Smooth muscle cell (in vitro differentiated cells): ENCODE measurements around the gene BCL6. TPM values are rescaled to one million over a fixed set of nuclear protein-coding genes. Genes with fewer than 3 reads are reported as not detected.
A peak's percentile ranks its signal among the peaks of the same experiment; 100 is the strongest.

ENCODE experiments used
- DNase-seq: peaks from one replicate; lab custom pipeline; 2025; ENCODE audit not compliant: unreplicated experiment; lab: John Stamatoyannopoulos, UW
- H2AFZ ChIP-seq: fragments of 200-600 bp; sonication (generic); 2 replicates; pipeline ENCODE4 v1.6.0; 2016; ENCODE audit warnings: antibody characterized with exemption, low read depth, mild to moderate bottlenecking
- H3F3A ChIP-seq: fragments of 200-600 bp; sonication (generic); 2 replicates; pipeline ENCODE4 v1.6.0; 2017; ENCODE audit warnings: antibody characterized with exemption, low read depth
- H3K27ac ChIP-seq: fragments of 200-600 bp; sonication (generic); 2 replicates; pipeline ENCODE4 v1.5.1; 2016; ENCODE audit warnings: low read depth, mild to moderate bottlenecking
- H3K27me3 ChIP-seq: fragments of 200-600 bp; sonication (generic); 2 replicates; pipeline ENCODE4 v1.6.1; 2016; ENCODE audit warnings: low read depth, mild to moderate bottlenecking
- H3K36me3 ChIP-seq: fragments of 200-600 bp; sonication (generic); 2 replicates; pipeline ENCODE4 v1.5.1; 2016; ENCODE audit warnings: low read depth
- H3K4me1 ChIP-seq: fragments of 200-600 bp; sonication (generic); 2 replicates; pipeline ENCODE4 v1.5.1; 2016; ENCODE audit warnings: low read depth
- H3K4me2 ChIP-seq: fragments of 200-600 bp; sonication (generic); 2 replicates; pipeline ENCODE4 v1.6.0; 2016; ENCODE audit warnings: mild to moderate bottlenecking
- H3K4me3 ChIP-seq: fragments of 200-600 bp; sonication (generic); 2 replicates; pipeline ENCODE4 v1.5.1; 2016; ENCODE audit warnings: mild to moderate bottlenecking
- H3K79me2 ChIP-seq: fragments of 200-600 bp; sonication (generic); 2 replicates; pipeline ENCODE4 v1.6.0; 2016; ENCODE audit warnings: low read depth, mild to moderate bottlenecking
- H3K9ac ChIP-seq: fragments of 200-600 bp; sonication (generic); 2 replicates; pipeline ENCODE4 v1.6.0; 2016; ENCODE audit warnings: low read depth
- H3K9me3 ChIP-seq: fragments of 200-600 bp; sonication (generic); replicated peaks from 2 replicates; pipeline ENCODE4 v1.5.1; 2016; ENCODE audit warnings: low read depth
- H4K20me1 ChIP-seq: fragments of 200-600 bp; sonication (generic); 2 replicates; pipeline ENCODE4 v1.6.0; 2016; ENCODE audit warnings: low read depth
- CTCF ChIP-seq: fragments of 200-600 bp; sonication (generic); IDR thresholded peaks from 2 replicates; pipeline ENCODE4 v1.5.1; 2017; ENCODE audit warnings: borderline replicate concordance, mild to moderate bottlenecking, antibody characterized with exemption; ENCODE audit not compliant: insufficient read depth, poor library complexity, severe bottlenecking
- WGBS: methylation state at CpG from one replicate; pipeline ENCODE4 v1.1.7; 2016; ENCODE audit warnings: low lambda C conversion rate; 5-methylcytosine and 5-hydroxymethylcytosine counted together
- polyA plus RNA-seq: library from polyadenylated mRNA; unstranded; fragments of >200 nt; fragmentation: Nextera tagmentation; extraction: Ambion mirVana; gene quantifications from 2 replicates; pipeline ENCODE4 v1.2.1, GENCODE V29; 2016
- total RNA-seq: library from RNA; depleted of rRNA; stranded (reverse); fragments of >200 nt; gene quantifications from 2 replicates; pipeline ENCODE4 v1.2.3, GENCODE V29; 2014

The BCL6 gene
- total and polyA plus RNA-seq, 2 experiments from 2014 or later = 18.3 to 39.1 TPM

- Histone ChIP-seq H3K4me2 (peak overlapping the region; percentile 99), H3K27me3 (no peaks in the 10 kb centered on the region), H3K36me3 (peaks cover 4% of the 10 kb centered on the region), H3K4me1 (peaks cover 21% of the 10 kb centered on the region), H3K9me3 (no peaks in the 10 kb centered on the region), H3K9ac (peak overlapping the region; percentile 86), H2AFZ (peak overlapping the region; percentile 76), H4K20me1 (peaks cover 76% of the 10 kb centered on the region), H3F3A (peaks cover 4% of the 10 kb centered on the region), H3K4me3 (peak overlapping the region; percentile 96), H3K79me2 (peaks cover 54% of the 10 kb centered on the region), H3K27ac (peak overlapping the region; percentile 93)
- no peak for DNase-seq
- no peak for TF ChIP-seq CTCF
- WGBS = under 1% methylated on average over 7 of the region's 7 CpGs
These were observed 7.3 kb downstream of the BCL6 start for GRCh38 chr3:187738071-187738330.

GRCh38 chr3:187737368-187738070 lies 7.7 kb downstream of the BCL6 start:
- peak; percentile 35 for DNase-seq
- H3K27me3 ChIP-seq = no peaks in the 10 kb centered on the region
- peaks cover 21% of the 10 kb centered on the region for H3K4me1 ChIP-seq
- H3K9me3 ChIP-seq = no peaks in the 10 kb centered on the region
- peak overlapping the region; percentile 96 for H3K4me3 ChIP-seq
- 1% methylated on average over 40 of the region's 41 CpGs for WGBS
- peaks cover 9% of the 10 kb centered on the region for H3K36me3 ChIP-seq
- no peak for TF ChIP-seq CTCF
- H4K20me1 ChIP-seq = peaks cover 76% of the 10 kb centered on the region
- peak overlapping the region; percentile 93 for H3K27ac ChIP-seq
- H3F3A ChIP-seq = peaks cover 4% of the 10 kb centered on the region
- peak overlapping the region; percentile 86 for H3K9ac ChIP-seq
- H3K4me2 ChIP-seq = peak overlapping the region; percentile 99
- H3K79me2 ChIP-seq = peaks cover 49% of the 10 kb centered on the region
- H2AFZ ChIP-seq = peak overlapping the region; percentile 76

GRCh38 chr3:187737006-187737367 lies 8.3 kb downstream of the BCL6 start:
- Histone ChIP-seq H4K20me1 (peaks cover 75% of the 10 kb centered on the region), H3K4me3 (peak overlapping the region; percentile 96), H3K27ac (peak overlapping the region; percentile 93), H3K9ac (peak overlapping the region; percentile 86), H3K9me3 (no peaks in the 10 kb centered on the region), H3K27me3 (no peaks in the 10 kb centered on the region), H2AFZ (no peak overlapping the region), H3K36me3 (peaks cover 13% of the 10 kb centered on the region), H3K4me1 (peaks cover 21% of the 10 kb centered on the region), H3K79me2 (peaks cover 45% of the 10 kb centered on the region), H3F3A (peaks cover 4% of the 10 kb centered on the region), H3K4me2 (peak overlapping the region; percentile 99)
- no peak for DNase-seq
- 32% methylated on average over 3 of the region's 4 CpGs for WGBS
- TF ChIP-seq CTCF = no peak

- Histone ChIP-seq H3K9ac (peak overlapping the region; percentile 86), H3K27ac (peak overlapping the region; percentile 93), H2AFZ (no peak overlapping the region), H3F3A (peaks cover 4% of the 10 kb centered on the region), H3K4me3 (peak overlapping the region; percentile 96), H3K79me2 (peaks cover 41% of the 10 kb centered on the region), H3K4me1 (peaks cover 17% of the 10 kb centered on the region), H3K9me3 (no peaks in the 10 kb centered on the region), H3K27me3 (no peaks in the 10 kb centered on the region), H3K36me3 (peaks cover 17% of the 10 kb centered on the region), H4K20me1 (peaks cover 75% of the 10 kb centered on the region), H3K4me2 (peak overlapping the region; percentile 99)
- WGBS = 21% methylated on average over 8 of the region's 8 CpGs
- DNase-seq = no peak
- no peak for TF ChIP-seq CTCF
These were observed 8.8 kb downstream of the BCL6 start for GRCh38 chr3:187736418-187736871.
